ENCODE measurements around the gene RIMKLA. TPM values are rescaled to one million over a fixed set of nuclear protein-coding genes. Genes with fewer than 3 reads are reported as not detected.

The RIMKLA gene
- total RNA-seq, 8 experiments from 2014 or later: 0.14 to 8.6 (median 7.0) TPM

Other genes with a start within 250 kb of the RIMKLA start
- not detected for gene GUCA2B, start 227.4 kb upstream of the RIMKLA start, total RNA-seq
- not detected for gene GUCA2A, start 216.0 kb upstream of the RIMKLA start, total RNA-seq
- 10 to 100 TPM; 17.8 to 42.4 (median 32.2) TPM for gene FOXJ3, start 45.6 kb upstream of the RIMKLA start, total RNA-seq
- gene ZMYND12, start 75.2 kb downstream of the RIMKLA start, total RNA-seq: 1 to 10 TPM in 5 of 8 experiments, under 1 TPM in 2, not detected in 1; 0.71 to 3.5 (median 1.5) TPM
- gene PPCS, start 75.8 kb downstream of the RIMKLA start, total RNA-seq: 10 to 100 TPM; 35.4 to 58.6 (median 52.3) TPM
- 10 to 100 TPM in 4 of 8 experiments, 1 to 10 TPM in 4; 1.7 to 33.4 (median 10.9) TPM for gene CCDC30, start 82.5 kb downstream of the RIMKLA start, total RNA-seq

Data from motor neuron (in vitro differentiated cells).